GM12892 (cell line): Measurements from ENCODE around the gene SEC14L2.
"Not testable (repeated sequence)": the region's sequence is repeated elsewhere in the genome, so short reads cannot be mapped to it uniquely, and the experiment has no call there.

Experiments used
- DNase-seq: peaks from one replicate; pipeline ENCODE4 v3.0.0; 2011; ENCODE audit not compliant: insufficient read length
- FAIRE-seq: peaks from 2 replicates; lab custom pipeline; 2011; peaks lifted over from hg19 to GRCh38; lab: Jason Lieb, UNC
- POLR2A ChIP-seq: IDR thresholded peaks from 2 replicates; pipeline ENCODE4 v1.6.1; 2011; ENCODE audit warnings: low read depth, low read length, control low read depth
- POLR2AphosphoS5 ChIP-seq: IDR thresholded peaks from 2 replicates; pipeline ENCODE4 v1.6.1; 2011; ENCODE audit warnings: low read depth, low read length, control low read depth
- TAF1 ChIP-seq: IDR thresholded peaks from 2 replicates; pipeline ENCODE4 v1.6.1; 2011; ENCODE audit warnings: low read depth, mild to moderate bottlenecking, control low read depth, low read length, borderline replicate concordance

Gene SEC14L2

GRCh38 chr22:30398685-30399680 lies 2.2 kb downstream of the SEC14L2 start:
- FAIRE-seq = no peak
- no peak for DNase-seq
- TF ChIP-seq POLR2A (no peak), TAF1 (no peak), POLR2AphosphoS5 (no peak)

GRCh38 chr22:30399718-30400117 lies 2.9 kb downstream of the SEC14L2 start:
- FAIRE-seq (no peak), DNase-seq (no peak)
- no peak for TF ChIP-seq POLR2AphosphoS5
- TF ChIP-seq POLR2A = no peak
- TF ChIP-seq TAF1 = no peak

GRCh38 chr22:30400159-30400558 lies 3.3 kb downstream of the SEC14L2 start:
- TF ChIP-seq TAF1 (no peak), POLR2A (no peak), POLR2AphosphoS5 (no peak)
- FAIRE-seq (peak; percentile 5), DNase-seq (no peak)

- not testable (repeated sequence) for FAIRE-seq, DNase-seq
These were observed 4.2 kb downstream of the SEC14L2 start for GRCh38 chr22:30401024-30401423.

GRCh38 chr22:30402028-30402765 lies 5.4 kb downstream of the SEC14L2 start:
- TF ChIP-seq POLR2AphosphoS5 = no peak
- no peak for TF ChIP-seq TAF1
- TF ChIP-seq POLR2A = no peak
- FAIRE-seq (no peak), DNase-seq (no peak)

GRCh38 chr22:30402766-30403104 lies 5.9 kb downstream of the SEC14L2 start:
- FAIRE-seq, DNase-seq: not testable (repeated sequence)

- FAIRE-seq (no peak), DNase-seq (no peak)
- no peak for TF ChIP-seq POLR2AphosphoS5
These were observed 7.5 kb downstream of the SEC14L2 start for GRCh38 chr22:30404307-30404706.

- TF ChIP-seq TAF1 = no peak
- no peak for TF ChIP-seq POLR2A
- no peak for TF ChIP-seq POLR2AphosphoS5
- FAIRE-seq = no peak
- no peak for DNase-seq
These were observed 8.9 kb downstream of the SEC14L2 start for GRCh38 chr22:30405731-30406130.

- FAIRE-seq = no peak
- no peak for TF ChIP-seq POLR2A
- TF ChIP-seq TAF1 = no peak
- TF ChIP-seq POLR2AphosphoS5 = no peak
- no peak for DNase-seq
These were observed 9.6 kb downstream of the SEC14L2 start for GRCh38 chr22:30406400-30406799.

GRCh38 chr22:30408388-30409102 lies 11.7 kb downstream of the SEC14L2 start:
- FAIRE-seq (no peak), DNase-seq (no peak)
- TF ChIP-seq POLR2AphosphoS5 (no peak), POLR2A (no peak), TAF1 (no peak)

GRCh38 chr22:30411780-30412179 lies 15.0 kb downstream of the SEC14L2 start:
- TF ChIP-seq POLR2A (no peak), TAF1 (no peak), POLR2AphosphoS5 (no peak)
- no peak for DNase-seq
- FAIRE-seq = no peak

- DNase-seq (no peak), FAIRE-seq (no peak)
- TF ChIP-seq POLR2AphosphoS5 (no peak), POLR2A (no peak), TAF1 (no peak)
These were observed 16.2 kb downstream of the SEC14L2 start for GRCh38 chr22:30413001-30413400.
